ENCODE results near the gene FOXQ1.
"Not testable (repeated sequence)": the region's sequence is repeated elsewhere in the genome, so short reads cannot be mapped to it uniquely, and the experiment has no call there.

Gene FOXQ1

DNA sequence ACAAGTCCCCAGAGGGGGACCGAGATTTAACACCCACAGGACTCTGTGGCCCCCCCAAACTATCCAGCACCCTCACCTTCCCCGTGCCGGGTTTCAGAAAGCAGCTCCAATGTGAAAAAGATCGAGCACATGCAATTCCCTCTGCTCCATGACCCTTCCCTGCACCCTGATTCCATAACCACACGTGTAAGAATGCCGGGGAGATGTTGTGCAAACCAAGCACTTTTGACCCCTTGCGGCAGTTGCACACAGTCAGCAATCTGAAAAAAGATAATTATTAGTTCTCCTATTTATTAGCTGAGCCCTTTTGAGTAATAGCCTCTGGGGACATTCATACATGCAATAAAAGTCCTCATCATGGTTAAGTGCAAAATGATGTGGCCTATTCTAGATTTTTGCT is 13.0 kb downstream of the FOXQ1 start:
- no peak for DNase-seq

DNA sequence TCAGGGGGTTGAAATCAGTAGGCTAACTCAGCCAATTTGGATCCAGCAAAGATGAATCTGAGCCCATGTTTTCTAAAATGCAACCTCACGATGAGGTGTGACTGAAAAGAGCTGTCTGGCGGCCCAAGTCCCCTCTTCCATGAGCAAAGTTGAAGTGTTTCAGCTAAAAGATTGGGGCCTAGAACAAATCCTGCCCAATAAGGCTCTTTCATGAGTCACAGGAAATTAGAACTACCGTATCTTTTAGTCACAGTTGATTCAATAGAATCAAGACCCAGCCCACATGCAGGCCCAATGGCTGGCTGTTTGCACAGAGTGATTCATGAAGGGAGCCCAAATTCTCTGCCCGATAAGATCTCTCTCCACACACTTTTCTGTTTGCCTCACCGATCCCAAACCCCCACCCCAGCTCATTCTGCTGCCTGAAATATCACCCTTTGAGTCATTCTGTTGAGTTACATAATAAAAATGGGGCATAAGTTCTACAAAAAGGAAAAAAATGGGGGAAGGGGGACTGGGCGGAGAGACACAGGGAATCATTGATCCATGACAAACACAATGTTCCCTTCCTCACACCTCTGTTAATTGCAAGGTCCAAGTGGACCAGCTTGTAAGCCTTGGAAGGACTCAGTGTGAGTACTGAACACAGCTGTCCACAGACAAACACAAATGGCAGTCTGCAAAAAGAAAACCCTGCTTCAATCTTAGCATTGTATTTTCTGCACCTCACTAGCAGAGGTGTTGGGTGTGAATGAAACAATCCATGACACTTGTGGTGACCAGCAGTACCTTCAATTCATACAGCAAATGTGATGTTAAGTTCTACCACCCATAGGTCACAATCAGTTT is 13.8 kb downstream of the FOXQ1 start:
- no peak for DNase-seq

GRCh38 chr6:1326535-1327121 is 14.7 kb downstream of the FOXQ1 start:
- DNase-seq = no peak

- no peak for DNase-seq
Measured at GRCh38 chr6:1327630-1328029, 15.7 kb downstream of the FOXQ1 start.

- no peak for DNase-seq
Measured at GRCh38 chr6:1328129-1328800, 16.4 kb downstream of the FOXQ1 start.

GRCh38 chr6:1329708-1330107 is 17.8 kb downstream of the FOXQ1 start:
- DNase-seq = no peak

DNA sequence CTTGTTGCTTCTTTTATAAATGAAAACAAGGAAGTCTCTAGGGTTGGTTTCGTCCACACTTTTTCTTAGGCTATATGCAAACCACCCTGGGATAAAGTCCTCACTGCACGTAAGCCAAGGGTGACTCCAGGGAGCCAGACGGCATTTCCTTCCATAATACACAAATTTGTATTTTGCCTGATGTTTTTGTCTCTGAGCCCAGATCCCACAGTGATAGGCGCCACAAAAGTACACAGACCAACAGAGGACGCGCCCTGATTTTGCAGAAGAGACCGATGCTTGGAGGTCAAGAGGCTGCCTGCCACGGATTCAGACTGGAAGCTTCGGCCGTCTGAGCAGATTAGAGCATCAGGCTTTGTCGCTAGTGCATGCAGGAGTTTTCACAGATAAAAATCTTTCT is 22.8 kb downstream of the FOXQ1 start:
- no peak for DNase-seq

DNA sequence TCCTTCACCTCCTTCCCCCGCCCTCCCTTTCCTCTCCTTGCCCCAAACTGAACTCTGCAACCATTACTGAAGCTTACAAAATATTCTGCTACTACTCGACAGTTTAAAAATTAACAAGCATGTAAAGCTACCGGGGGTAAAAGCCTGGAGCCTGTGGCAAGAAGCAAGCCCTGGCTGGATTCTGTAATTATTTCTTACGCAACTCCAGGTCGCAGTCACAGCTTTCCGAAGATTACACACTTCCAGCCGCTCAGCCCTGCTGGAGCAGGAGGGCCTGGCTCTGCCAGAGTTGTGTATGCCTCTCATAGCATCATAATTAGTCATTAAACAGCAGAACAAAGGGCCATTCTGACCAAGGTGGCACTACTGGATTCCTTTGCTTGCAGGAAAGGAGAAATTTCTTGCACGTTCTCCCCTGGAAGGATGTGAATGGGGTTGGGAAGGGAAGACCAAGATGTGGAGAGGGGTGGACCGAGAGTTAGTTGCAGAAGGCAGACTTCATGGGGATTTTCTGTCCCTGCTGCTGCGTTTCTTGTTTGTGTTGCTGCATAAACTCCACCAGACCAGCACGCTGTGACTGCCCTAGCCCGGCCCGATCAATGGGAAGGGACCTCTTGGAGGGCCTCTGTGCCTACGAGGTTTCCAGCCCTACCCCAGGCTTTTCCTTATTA is 23.6 kb downstream of the FOXQ1 start:
- no peak for DNase-seq

DNA sequence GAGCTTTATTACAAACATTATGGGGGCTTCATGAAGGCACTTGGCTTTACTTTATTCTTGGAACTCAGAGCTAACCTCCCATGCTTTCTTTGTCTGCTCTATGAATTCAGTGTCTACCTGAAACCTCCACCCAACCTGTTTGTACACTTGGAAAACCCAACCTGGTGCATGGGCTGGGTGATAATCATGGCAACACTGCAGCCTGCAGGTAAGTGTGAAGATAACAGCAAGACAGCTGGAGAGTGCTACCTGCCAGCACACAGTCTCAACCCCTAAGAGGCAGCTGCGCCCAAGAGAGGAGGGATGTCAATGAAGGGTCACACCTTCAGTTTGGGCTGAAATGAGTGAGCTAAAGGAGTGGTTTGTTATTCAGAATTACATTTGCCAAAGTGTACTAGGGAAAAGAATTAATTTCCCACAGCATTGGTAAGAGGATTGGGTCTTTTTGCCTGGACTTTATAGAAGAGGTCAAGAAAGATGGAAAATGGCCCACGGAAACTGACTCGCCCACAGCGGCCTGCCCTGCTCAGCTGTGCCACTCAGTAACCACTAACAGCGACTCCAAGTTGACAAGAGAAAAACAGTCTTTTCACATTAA is 24.4 kb downstream of the FOXQ1 start:
- no peak for DNase-seq

DNA sequence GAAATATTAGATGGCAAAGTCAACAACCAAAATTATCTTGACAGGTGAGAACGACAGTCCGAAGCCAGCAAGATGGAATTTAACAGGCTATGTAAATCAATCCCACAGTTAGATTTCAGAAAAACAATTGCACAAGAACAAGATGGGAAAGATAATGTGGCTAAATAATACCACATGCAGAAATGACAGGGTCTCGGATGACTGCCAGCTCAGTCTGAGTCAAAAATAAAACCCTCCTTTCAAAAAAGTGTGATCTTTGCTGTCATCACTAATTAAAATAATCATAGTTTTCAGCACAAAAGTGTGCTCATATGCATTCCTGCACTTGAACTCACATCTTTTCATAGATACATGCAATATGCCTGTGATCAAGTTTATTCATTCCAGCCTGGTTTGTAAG is 25.9 kb downstream of the FOXQ1 start:
- DNase-seq = no peak

DNA sequence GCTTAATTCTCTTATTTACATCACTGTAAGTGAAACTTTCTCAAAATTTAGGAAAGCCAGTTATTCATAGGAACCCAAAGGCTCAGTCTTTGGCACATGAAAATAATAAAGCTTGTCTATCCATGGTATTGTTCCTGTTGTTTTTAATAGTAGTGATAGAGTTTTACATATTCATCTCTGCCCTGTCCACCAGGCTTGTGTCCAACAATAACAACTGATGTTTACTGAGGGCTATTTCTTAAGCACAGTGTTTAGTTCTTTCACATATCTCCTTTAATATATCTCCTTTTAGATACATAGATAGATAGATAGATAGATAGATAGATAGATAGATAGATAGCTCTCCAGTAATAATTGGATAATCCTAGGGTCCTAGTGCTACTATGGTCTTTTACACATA is 34.2 kb downstream of the FOXQ1 start:
- no peak for DNase-seq

DNA sequence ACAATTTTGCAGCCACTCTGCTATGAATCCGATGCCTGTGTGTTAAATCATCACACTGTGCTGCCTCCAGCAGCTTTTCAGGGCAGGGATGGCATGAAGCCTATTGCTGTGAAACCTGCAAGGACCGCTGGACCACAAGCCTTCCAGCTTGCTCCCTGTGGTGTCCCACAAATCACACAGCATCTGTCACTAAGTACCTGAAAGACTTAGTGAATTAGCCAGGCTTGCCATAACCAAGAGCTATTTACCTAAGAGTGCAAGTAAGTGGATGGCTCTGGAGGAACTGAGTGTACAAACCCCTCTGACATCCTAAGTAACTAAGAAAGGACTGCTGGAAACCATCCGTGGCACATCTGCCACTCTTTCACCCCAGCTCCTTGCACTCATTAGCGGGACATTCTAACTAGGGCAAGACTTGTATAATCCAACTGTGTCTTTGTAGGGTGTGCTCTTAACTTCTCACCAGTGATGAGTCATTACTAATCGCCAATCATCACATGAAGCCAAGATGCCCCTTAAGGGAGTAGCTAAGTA is 34.7 kb downstream of the FOXQ1 start:
- DNase-seq = no peak

- DNase-seq = no peak
Measured at GRCh38 chr6:1347161-1347560, 35.3 kb downstream of the FOXQ1 start.

- DNase-seq = no peak
Measured at GRCh38 chr6:1348675-1349074, 36.8 kb downstream of the FOXQ1 start.

DNA sequence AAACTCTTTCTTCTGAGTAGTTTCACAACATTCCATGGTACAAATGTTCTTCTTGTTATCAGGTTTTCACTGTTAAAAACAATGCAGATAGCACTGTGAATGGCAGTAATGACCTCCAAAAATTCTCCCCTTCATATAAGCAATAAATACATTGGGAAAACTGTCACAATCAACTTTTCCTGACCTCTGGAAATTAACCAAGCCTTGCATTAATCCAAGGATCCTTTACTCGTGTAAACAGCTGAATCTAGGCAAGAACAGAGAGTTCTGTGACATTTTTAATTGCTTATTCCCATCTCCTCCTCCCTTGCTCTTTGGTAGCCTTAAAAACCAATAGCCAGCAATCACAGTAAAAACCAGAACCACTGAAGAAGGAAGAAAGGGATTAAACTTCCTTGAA is 37.8 kb downstream of the FOXQ1 start:
- DNase-seq = no peak

- DNase-seq = no peak
Measured at GRCh38 chr6:1351381-1352008, 39.6 kb downstream of the FOXQ1 start.

DNA sequence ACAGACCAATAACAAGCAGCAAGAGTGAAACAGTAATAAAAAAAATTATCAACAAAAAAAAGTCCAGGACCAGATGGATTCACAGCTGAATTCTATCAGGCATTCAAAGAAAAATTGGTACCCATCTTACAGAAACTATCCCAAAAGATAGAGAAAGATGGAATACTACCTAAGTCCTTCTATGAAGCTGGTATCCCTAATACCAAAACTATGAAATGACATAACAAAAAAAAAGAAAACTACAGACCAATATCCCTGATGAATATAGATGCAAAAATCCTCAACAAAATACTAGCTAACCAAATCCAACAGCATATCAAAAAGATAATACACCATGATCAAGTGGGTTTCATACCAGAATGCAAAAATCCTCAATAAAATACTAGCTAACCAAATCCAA is 43.2 kb downstream of the FOXQ1 start:
- not testable (repeated sequence) for DNase-seq

- DNase-seq = not testable (repeated sequence)
Measured at GRCh38 chr6:1361717-1362116, 49.8 kb downstream of the FOXQ1 start.

DNA sequence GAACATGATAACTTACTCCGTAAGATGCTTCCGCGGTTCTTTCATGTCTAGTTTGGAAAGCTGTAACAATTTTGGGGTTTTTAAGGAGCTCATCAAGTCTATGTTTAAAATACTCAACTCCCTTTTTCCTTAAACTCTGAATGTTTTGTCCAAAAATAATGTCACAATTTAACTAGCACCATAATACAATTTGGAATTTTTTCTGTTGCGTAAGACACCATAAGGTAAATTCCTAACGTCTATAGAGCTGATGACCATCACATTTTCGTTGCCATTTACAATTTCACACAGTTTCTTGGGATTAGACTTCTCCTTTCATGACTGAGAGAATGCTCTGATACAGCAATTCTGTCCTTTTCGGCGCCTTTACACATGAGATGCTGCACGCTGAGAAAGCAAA is 50.7 kb downstream of the FOXQ1 start:
- no peak for DNase-seq

- DNase-seq = no peak
Measured at GRCh38 chr6:1363298-1363697, 51.4 kb downstream of the FOXQ1 start.

DNA sequence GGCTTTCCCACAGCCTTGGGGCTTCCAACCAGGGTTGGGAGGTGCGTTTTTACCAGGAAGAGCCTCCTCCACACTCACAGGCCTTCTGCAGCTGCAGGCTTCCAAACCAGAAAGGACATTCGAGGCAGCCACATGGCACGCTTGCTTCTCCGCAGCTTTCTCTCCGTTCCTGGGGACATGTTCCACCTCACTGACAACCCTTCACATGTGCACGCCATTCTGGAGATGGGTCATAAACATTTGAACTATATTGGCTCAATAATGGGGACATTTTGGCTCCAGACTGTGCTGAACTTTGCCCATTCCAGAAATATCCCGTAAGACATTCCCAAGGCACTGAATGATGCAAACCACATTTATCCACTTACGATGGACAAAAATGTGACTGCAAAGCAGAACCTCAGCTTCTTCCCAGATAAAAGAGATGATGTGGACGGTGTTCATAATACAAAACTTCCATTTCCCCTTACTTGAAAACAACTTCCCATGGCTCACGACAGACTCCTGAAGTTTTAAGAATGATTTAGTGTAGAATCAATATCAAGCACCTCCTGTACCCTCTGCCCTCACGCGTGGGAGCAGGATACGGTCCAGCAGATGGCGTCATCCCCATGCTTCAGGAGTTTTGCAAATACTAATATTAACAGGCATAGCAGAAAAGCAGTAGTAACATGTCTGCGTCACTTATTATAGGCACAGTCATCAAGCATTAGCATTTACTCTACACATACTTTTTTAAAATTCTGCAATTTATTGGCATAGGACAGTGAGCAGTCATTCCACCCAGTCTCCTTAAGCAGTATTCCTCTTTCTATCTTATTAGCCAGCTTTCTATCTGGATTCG is 52.1 kb downstream of the FOXQ1 start:
- DNase-seq = no peak

All from cerebellar nuclear complex (tissue), 1 donor.